HAP-1 (cell line): ENCODE results near the gene HECTD1.

Source experiments
- DNase-seq, 2 experiments: peaks; one replicate each; pipeline ENCODE4 v3.0.0-alpha.2; 2016 to 2020; ENCODE audit warnings: low spot score in 2 of 2
- H3K27me3 ChIP-seq: fragments of 250-450 bp; sonication (Bioruptor Pico); 2 replicates; pipeline ENCODE4 v1.5.1; 2020; ENCODE audit warnings: low read depth, mild to moderate bottlenecking, moderate library complexity
- H3K36me3 ChIP-seq: fragments of 250-450 bp; sonication (Bioruptor Pico); replicated peaks from 2 replicates; pipeline ENCODE4 v1.5.1; 2020; ENCODE audit warnings: mild to moderate bottlenecking
- H3K4me1 ChIP-seq: fragments of 250-450 bp; sonication (Bioruptor Pico); 2 replicates; pipeline ENCODE4 v1.5.1; 2020; ENCODE audit warnings: mild to moderate bottlenecking
- H3K4me3 ChIP-seq: fragments of 250-450 bp; sonication (Bioruptor Pico); 2 replicates; pipeline ENCODE4 v1.5.1; 2020; ENCODE audit warnings: mild to moderate bottlenecking, moderate library complexity
- H3K9me3 ChIP-seq: fragments of 250-450 bp; sonication (Bioruptor Pico); 2 replicates; pipeline ENCODE4 v1.5.1; 2020; ENCODE audit warnings: mild to moderate bottlenecking, moderate library complexity
- in situ Hi-C: fragments of 300-500 bp; cut with MboI; formaldehyde crosslinking; loops from 3 replicates; pipeline ENCODE4 v1.14.3; 2020; ENCODE audit warnings: low sequenced_read_pairs, inconsistent platforms, mixed read lengths

HECTD1 gene

DNA sequence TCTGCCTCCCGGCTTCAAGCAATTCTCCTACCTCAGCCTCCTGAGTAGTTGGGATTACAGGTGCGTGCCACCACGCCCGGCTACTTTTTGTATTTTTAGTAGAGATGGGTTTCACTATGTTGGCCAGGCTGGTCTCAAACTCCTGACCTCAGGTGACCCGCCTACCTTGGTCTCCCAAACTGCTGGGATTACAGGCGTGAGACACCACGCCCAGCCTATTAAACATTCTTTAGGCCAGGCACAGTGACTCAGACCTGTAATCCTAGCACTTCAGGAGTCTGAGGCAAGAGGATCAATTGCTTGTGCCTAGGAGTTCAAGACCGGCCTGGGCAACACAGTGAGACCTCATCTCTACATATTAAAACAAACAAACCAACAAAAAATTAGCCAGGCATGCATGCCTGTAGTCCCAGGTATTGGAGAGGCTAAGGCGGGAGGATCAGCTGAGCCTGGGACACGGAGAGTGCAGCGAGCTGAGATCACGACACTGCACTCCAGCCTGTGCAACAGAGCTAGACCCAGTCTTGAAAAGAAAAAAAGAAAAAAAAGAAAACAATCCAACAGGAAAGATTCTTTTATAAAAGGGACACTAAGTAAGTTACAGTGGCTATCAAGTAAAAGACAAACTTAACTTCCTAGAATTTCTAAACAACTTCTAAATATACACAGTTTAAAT lies 70.2 kb downstream of the HECTD1 start:
- no peaks in the 10 kb centered on the region for H3K9me3 ChIP-seq
- DNase-seq = no peak
- H3K36me3 ChIP-seq = peaks cover 57% of the 10 kb centered on the region
- in situ Hi-C loops = no loop called here
- peaks cover 14% of the 10 kb centered on the region for H3K4me1 ChIP-seq
- no peak overlapping the region for H3K4me3 ChIP-seq
- no peaks in the 10 kb centered on the region for H3K27me3 ChIP-seq

GRCh38 chr14:31133133-31133532 lies 74.5 kb downstream of the HECTD1 start:
- DNase-seq = no peak
- in situ Hi-C loops = no loop called here
- Histone ChIP-seq H3K4me3 (no peak overlapping the region), H3K9me3 (no peaks in the 10 kb centered on the region), H3K4me1 (peaks cover 10% of the 10 kb centered on the region), H3K36me3 (peaks cover 53% of the 10 kb centered on the region), H3K27me3 (no peaks in the 10 kb centered on the region)

DNA sequence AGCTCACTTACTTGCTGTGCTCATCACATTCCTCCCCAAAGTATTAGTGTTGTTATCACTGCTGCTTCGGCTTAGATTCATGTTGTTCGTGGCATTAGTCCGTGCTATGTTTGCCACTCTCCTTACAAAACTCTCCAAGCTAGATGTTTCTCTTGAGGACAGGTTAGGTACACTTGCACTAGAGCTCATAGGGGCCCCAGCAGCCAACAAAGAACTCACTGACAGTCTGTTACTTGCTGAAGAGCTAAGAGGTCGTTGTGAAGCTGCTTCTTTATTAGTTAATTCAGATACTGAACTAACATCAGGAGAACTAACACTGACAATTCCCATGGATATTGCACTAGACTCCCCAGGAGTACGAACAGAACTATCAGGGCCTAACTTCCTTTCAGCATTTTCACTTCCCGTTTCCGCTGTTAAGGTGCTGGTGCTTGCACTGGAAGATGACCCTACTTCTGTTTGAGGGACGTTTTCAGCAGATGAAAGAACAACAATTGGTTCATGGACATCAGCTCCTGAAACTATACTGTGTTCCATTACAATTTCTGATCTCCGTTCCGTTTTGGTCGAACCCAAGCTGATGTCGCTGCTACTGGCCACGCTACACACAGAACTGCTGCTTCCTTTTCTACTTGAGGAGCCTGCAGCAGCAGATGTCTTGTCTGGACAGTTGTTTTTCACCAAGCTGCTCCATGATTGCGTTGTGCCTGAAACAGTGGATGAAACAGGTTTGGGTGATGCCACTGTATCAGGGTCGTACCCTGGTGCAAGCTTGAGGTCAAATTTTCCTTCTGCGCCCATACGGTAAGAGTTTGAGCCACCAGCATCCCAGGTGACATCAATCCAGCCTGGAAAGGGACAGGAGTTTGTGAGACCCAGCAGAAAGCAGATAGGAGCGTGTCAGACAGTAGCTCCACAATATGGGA lies 78.7 kb downstream of the HECTD1 start:
- Histone ChIP-seq H3K36me3 (peaks cover 46% of the 10 kb centered on the region), H3K9me3 (no peaks in the 10 kb centered on the region)
- in situ Hi-C loops = no loop called here

DNA sequence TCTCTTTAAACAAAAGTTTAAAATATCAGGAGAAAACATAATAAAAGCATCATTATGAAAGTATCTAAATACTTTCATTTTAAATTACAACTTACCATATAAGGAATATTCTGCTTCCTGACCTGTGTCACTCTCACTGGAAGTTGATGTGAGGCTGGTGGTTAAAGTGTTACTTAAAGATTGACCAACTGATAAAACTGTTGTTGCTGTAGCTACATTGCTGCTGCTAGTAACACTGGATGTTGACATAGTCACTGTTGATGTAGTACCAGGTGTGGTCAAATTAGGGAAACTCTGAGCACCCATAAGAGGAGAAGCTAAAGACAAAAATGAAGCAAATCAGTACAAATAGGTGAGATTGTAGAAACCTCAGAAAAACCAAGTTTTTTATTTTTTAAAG lies 79.9 kb downstream of the HECTD1 start:
- peaks cover 40% of the 10 kb centered on the region for H3K36me3 ChIP-seq
- H3K4me3 ChIP-seq = no peak overlapping the region
- no peaks in the 10 kb centered on the region for H3K9me3 ChIP-seq
- H3K27me3 ChIP-seq = no peaks in the 10 kb centered on the region
- H3K4me1 ChIP-seq = peaks cover 20% of the 10 kb centered on the region
- in situ Hi-C loops = no loop called here
- no peak for DNase-seq

More for the DNA sequence above, 78.7 kb downstream of the HECTD1 start:
- DNase-seq = no peak
- Histone ChIP-seq H3K4me1 (peaks cover 11% of the 10 kb centered on the region), H3K4me3 (no peak overlapping the region), H3K27me3 (no peaks in the 10 kb centered on the region)

- no peaks in the 10 kb centered on the region for H3K27me3 ChIP-seq
- in situ Hi-C loops = no loop called here
- H3K4me3 ChIP-seq = no peak overlapping the region
- DNase-seq = no peak
- H3K4me1 ChIP-seq = peaks cover 20% of the 10 kb centered on the region
- H3K36me3 ChIP-seq = peaks cover 41% of the 10 kb centered on the region
- H3K9me3 ChIP-seq = no peaks in the 10 kb centered on the region
Measured at GRCh38 chr14:31126680-31127079, 80.9 kb downstream of the HECTD1 start.

DNA sequence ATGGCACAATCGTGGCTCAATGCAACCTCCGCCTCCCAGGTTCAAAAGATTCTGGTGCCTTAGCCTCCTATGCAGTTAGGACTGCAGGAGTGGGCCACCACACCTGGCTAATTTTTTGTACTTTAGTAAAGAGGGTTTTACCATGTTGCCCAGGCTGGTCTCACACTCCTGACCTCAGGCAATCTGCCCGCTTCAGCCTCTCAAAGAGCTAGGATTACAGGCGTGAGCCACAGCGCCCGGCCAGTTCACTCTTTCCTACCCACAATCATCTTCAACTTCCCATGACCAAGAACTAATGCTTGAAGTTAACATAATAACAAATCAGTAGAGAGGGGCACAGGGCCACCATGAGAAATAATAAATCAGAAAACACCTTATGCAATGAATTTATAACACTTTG lies 82.4 kb downstream of the HECTD1 start:
- Histone ChIP-seq H3K27me3 (no peaks in the 10 kb centered on the region), H3K4me1 (peaks cover 13% of the 10 kb centered on the region), H3K4me3 (no peak overlapping the region), H3K9me3 (no peaks in the 10 kb centered on the region), H3K36me3 (peaks cover 45% of the 10 kb centered on the region)
- in situ Hi-C loops = no loop called here
- DNase-seq = no peak

DNA sequence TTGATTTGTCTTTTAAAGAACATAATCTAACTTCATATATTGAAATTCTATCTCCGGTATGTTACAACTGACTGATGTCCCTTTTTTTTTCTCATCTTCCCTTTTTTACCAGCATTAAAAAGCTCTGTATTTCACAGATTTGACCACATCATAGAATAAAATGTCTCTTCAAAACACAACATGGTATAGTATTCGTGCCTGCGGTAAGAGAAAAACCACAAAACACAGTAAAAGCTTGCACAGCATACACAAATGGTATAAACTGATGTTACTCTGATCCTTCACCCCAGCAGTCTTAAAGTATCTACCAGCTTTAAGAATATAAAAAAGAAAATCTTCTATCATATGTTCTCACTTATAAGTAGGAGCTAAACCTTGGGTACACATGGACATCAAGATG lies 83.4 kb downstream of the HECTD1 start:
- Histone ChIP-seq H3K36me3 (peaks cover 52% of the 10 kb centered on the region), H3K4me3 (no peak overlapping the region), H3K9me3 (no peaks in the 10 kb centered on the region), H3K4me1 (peaks cover 13% of the 10 kb centered on the region), H3K27me3 (no peaks in the 10 kb centered on the region)
- no peak for DNase-seq
- in situ Hi-C loops = no loop called here

GRCh38 chr14:31122921-31123320 lies 84.7 kb downstream of the HECTD1 start:
- peaks cover 49% of the 10 kb centered on the region for H3K36me3 ChIP-seq
- H3K9me3 ChIP-seq = no peaks in the 10 kb centered on the region
- peaks cover 13% of the 10 kb centered on the region for H3K4me1 ChIP-seq
- peak; percentile 10 to 68 for DNase-seq
- H3K27me3 ChIP-seq = no peaks in the 10 kb centered on the region
- in situ Hi-C loops = no loop called here
- no peak overlapping the region for H3K4me3 ChIP-seq

DNA sequence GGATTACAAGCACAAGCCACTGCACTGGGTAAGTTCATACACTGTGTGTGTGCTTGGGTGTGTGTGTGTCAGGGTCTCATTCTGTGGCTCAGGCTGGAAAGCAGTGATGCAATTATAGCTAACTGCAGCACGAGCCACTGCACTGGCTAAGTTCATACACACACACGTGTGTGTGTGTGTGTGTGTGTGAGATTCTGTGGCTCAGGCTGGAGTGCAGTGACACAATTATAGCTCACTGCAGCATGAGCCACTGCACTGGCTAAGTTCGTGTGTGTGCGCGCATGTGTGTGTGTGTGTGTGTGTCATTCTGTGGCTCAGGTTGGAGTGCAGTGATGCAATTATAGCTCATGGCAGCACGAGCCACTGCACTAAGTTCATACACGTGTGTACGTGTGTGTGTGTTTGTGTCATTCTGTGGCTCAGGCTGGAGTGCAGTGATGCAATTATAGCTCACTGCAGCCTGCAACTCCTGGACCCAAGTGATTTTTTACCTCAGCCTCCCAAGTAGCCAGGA lies 85.4 kb downstream of the HECTD1 start:
- H3K36me3 ChIP-seq = peaks cover 46% of the 10 kb centered on the region
- no peaks in the 10 kb centered on the region for H3K9me3 ChIP-seq
- in situ Hi-C loops = no loop called here
- no peaks in the 10 kb centered on the region for H3K27me3 ChIP-seq
- peak in 1 of 2 experiments; percentile 13 for DNase-seq
- H3K4me1 ChIP-seq = peaks cover 13% of the 10 kb centered on the region
- no peak overlapping the region for H3K4me3 ChIP-seq

GRCh38 chr14:31118892-31119291 lies 88.7 kb downstream of the HECTD1 start:
- no peak for DNase-seq
- Histone ChIP-seq H3K4me1 (peaks cover 9% of the 10 kb centered on the region), H3K9me3 (no peaks in the 10 kb centered on the region), H3K4me3 (no peak overlapping the region), H3K27me3 (no peaks in the 10 kb centered on the region), H3K36me3 (peaks cover 64% of the 10 kb centered on the region)
- in situ Hi-C loops = no loop called here

GRCh38 chr14:31113794-31114193 lies 93.8 kb downstream of the HECTD1 start:
- in situ Hi-C loops = no loop called here
- no peak for DNase-seq
- no peaks in the 10 kb centered on the region for H3K9me3 ChIP-seq
- no peaks in the 10 kb centered on the region for H3K27me3 ChIP-seq
- no peak overlapping the region for H3K4me3 ChIP-seq
- H3K4me1 ChIP-seq = no peaks in the 10 kb centered on the region
- H3K36me3 ChIP-seq = peaks cover 78% of the 10 kb centered on the region

GRCh38 chr14:31110872-31111271 lies 96.7 kb downstream of the HECTD1 start:
- H3K4me3 ChIP-seq = no peak overlapping the region
- H3K4me1 ChIP-seq = 0 out of 2 replicates have a peak, but pooled peaks cover 4% of the 10 kb centered on the region
- in situ Hi-C loops = no loop called here
- H3K27me3 ChIP-seq = no peaks in the 10 kb centered on the region
- no peaks in the 10 kb centered on the region for H3K9me3 ChIP-seq
- no peak for DNase-seq
- H3K36me3 ChIP-seq = peaks cover 83% of the 10 kb centered on the region

DNA sequence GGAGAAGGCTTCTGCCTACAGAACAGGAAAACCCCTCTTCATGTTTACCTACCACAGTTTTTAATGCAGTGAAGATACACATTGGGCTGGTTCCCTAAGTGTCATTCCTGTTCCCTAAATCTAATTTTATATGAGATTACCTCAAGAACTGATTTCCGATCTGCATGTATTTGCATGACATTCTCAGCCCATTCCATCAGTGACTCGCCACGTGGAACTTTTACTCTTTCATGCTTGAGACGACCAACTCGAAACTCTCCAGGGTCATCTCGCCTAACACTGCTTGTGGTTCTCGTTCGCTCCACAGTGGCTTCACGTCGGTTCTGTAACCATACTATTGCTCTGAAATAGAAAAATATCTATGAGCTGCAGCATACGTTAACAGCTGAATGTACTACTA lies 98.3 kb downstream of the HECTD1 start:
- Histone ChIP-seq H3K9me3 (no peaks in the 10 kb centered on the region), H3K36me3 (peaks cover 77% of the 10 kb centered on the region), H3K4me3 (no peak overlapping the region), H3K27me3 (no peaks in the 10 kb centered on the region), H3K4me1 (0 out of 2 replicates have a peak, but pooled peaks cover 4% of the 10 kb centered on the region)
- in situ Hi-C loops = no loop called here
- no peak for DNase-seq

DNA sequence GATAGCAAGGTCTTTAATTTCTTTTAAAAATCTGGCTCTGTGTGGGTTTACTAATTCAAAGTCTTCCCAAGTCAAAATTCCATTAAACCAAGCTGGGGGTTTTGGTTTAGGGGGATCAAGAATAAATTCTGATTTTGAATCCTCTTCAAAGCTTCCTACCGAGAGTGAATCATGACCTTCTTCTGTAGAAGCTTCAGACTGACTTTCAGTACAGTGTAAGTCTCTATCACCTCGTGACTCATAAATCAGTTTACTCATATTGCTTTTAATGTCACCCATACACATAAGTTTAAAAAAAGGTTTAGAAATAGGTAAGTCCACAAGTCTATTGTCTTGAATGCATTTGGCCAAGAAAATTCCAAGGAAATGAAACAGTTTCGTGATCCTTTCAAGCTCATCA lies 100.8 kb downstream of the HECTD1 start:
- in situ Hi-C loops = no loop called here
- H3K9me3 ChIP-seq = no peaks in the 10 kb centered on the region
- H3K4me3 ChIP-seq = no peak overlapping the region
- H3K4me1 ChIP-seq = 0 out of 2 replicates have a peak, but pooled peaks cover 4% of the 10 kb centered on the region
- H3K36me3 ChIP-seq = peaks cover 74% of the 10 kb centered on the region
- DNase-seq = no peak
- no peaks in the 10 kb centered on the region for H3K27me3 ChIP-seq
